Activated naive CD4-positive, alpha-beta T cell (primary cell): Measurements from ENCODE around the gene HMG20B.
"Not testable (repeated sequence)": the region's sequence is repeated elsewhere in the genome, so short reads cannot be mapped to it uniquely, and the experiment has no call there.

Source experiments
- DNase-seq, 4 experiments: peaks; one replicate each; lab custom pipeline; 2025; lab: John Stamatoyannopoulos, UW

HMG20B gene

GRCh38 chr19:3572855-3573161 lies at the start of gene HMG20B:
TSS of gene HMG20B (plus strand) at chr19:3572944. CDS start at chr19:3573310, 366 bp downstream.
- DNase-seq = no peak

- DNase-seq = no peak
Observed at GRCh38 chr19:3523361-3524077, 49.2 kb upstream of the HMG20B start.

- DNase-seq = no peak
Observed at GRCh38 chr19:3524078-3524842, 48.5 kb upstream of the HMG20B start.

GRCh38 chr19:3524904-3525451 lies 47.8 kb upstream of the HMG20B start:
- no peak for DNase-seq

- no peak for DNase-seq
Observed at GRCh38 chr19:3526507-3527237, 46.1 kb upstream of the HMG20B start.

GRCh38 chr19:3527238-3527910 lies 45.4 kb upstream of the HMG20B start:
- DNase-seq = no peak

GRCh38 chr19:3528080-3528479 lies 44.7 kb upstream of the HMG20B start:
- DNase-seq = no peak

- DNase-seq = no peak
Observed at GRCh38 chr19:3528539-3529211, 44.1 kb upstream of the HMG20B start.

- DNase-seq = not testable (repeated sequence)
Observed at GRCh38 chr19:3529299-3529698, 43.4 kb upstream of the HMG20B start.

- DNase-seq = no peak
Observed at GRCh38 chr19:3530389-3530788, 42.4 kb upstream of the HMG20B start.

GRCh38 chr19:3531716-3532115 lies 41.0 kb upstream of the HMG20B start:
- no peak for DNase-seq

GRCh38 chr19:3532154-3532786 lies 40.5 kb upstream of the HMG20B start:
- no peak for DNase-seq

- DNase-seq = no peak
Observed at GRCh38 chr19:3533033-3533432, 39.7 kb upstream of the HMG20B start.

- DNase-seq = no peak
Observed at GRCh38 chr19:3533563-3534216, 39.1 kb upstream of the HMG20B start.

- DNase-seq = no peak
Observed at GRCh38 chr19:3534375-3535234, 38.1 kb upstream of the HMG20B start.

- DNase-seq = no peak
Observed at GRCh38 chr19:3535235-3535535, 37.6 kb upstream of the HMG20B start.

- no peak for DNase-seq
Observed at GRCh38 chr19:3535563-3535965, 37.2 kb upstream of the HMG20B start.

- no peak for DNase-seq
Observed at GRCh38 chr19:3535981-3536380, 36.8 kb upstream of the HMG20B start.

GRCh38 chr19:3536429-3537100 lies 36.2 kb upstream of the HMG20B start:
- DNase-seq = no peak
